IMR-90 (cell line): ENCODE results near the gene PARVB. TPM values are rescaled to one million over a fixed set of nuclear protein-coding genes. Genes with fewer than 3 reads are reported as not detected.

Experiments
- ATAC-seq: fragments of 200-7000 bp; cut with Tn5 transposase; 2 replicates; pipeline ENCODE4 v1.9.1; 2020; ENCODE audit warnings: low read depth, mild to moderate bottlenecking, moderate library complexity
- BruUV-seq: library from RNA; stranded (reverse); fragments of 400-500 nt; replicated peaks from 2 replicates; lab custom pipeline; 2021; lab: Mats Ljungman, UMichigan
- CTCF ChIA-PET: fragments of 300-600 bp; formaldehyde crosslinking; extraction: SDS; loops from one replicate; lab custom pipeline; 2021; ENCODE audit warnings: antibody characterized with exemption; lab: Yijun Ruan, JAX
- POLR2A ChIA-PET: fragments of 300-600 bp; sonication (Branson Sonifier 250); formaldehyde crosslinking; loops from one replicate; lab custom pipeline; 2022; ENCODE audit warnings: antibody characterized with exemption; ENCODE audit not compliant: unreplicated experiment; lab: Charles Lee
- DNase-seq: peaks from one replicate; pipeline ENCODE4 v3.0.0; 2013
- H2AFZ ChIP-seq: replicated peaks from 2 replicates; pipeline ENCODE3; 2013; ENCODE audit warnings: low read length, mild to moderate bottlenecking; ENCODE audit not compliant: poor library complexity
- H2AK5ac ChIP-seq: 2 replicates; pipeline ENCODE4 v1.6.1; 2013; ENCODE audit warnings: low read depth, low read length, inconsistent platforms
- H2AK9ac ChIP-seq: replicated peaks from 2 replicates; pipeline ENCODE3; 2013; ENCODE audit warnings: mild to moderate bottlenecking, low read depth, low read length, moderate library complexity; ENCODE audit not compliant: poor library complexity
- H2BK120ac ChIP-seq: 2 replicates; pipeline ENCODE4 v1.6.1; 2013; ENCODE audit warnings: low read depth, low read length, inconsistent platforms
- H2BK15ac ChIP-seq: 3 replicates; pipeline ENCODE4 v1.6.1; 2013; ENCODE audit warnings: low read depth, low read length, inconsistent platforms
- H2BK20ac ChIP-seq: 2 replicates; pipeline ENCODE4 v1.6.1; 2013; ENCODE audit warnings: low read depth, mild to moderate bottlenecking, inconsistent platforms, low read length, moderate library complexity
- H2BK5ac ChIP-seq: 2 replicates; pipeline ENCODE4 v1.6.1; 2013; ENCODE audit warnings: mild to moderate bottlenecking, low read depth, low read length, inconsistent platforms; ENCODE audit not compliant: poor library complexity, severe bottlenecking
- H3K14ac ChIP-seq: replicated peaks from 2 replicates; pipeline ENCODE4 v1.6.1; 2013; ENCODE audit warnings: low read depth, low read length, inconsistent platforms
- H3K18ac ChIP-seq: 2 replicates; pipeline ENCODE4 v1.6.1; 2013; ENCODE audit warnings: low read depth, low read length, control low read depth
- H3K23ac ChIP-seq: 2 replicates; pipeline ENCODE4 v1.6.1; 2013; ENCODE audit warnings: low read depth, low read length, inconsistent platforms
- H3K27ac ChIP-seq: 2 replicates; pipeline ENCODE4 v1.5.1; 2013; ENCODE audit warnings: mild to moderate bottlenecking, control low read depth, low read length; ENCODE audit not compliant: insufficient read depth
- H3K27me3 ChIP-seq: 2 replicates; pipeline ENCODE4 v1.6.1; 2013; ENCODE audit warnings: low read length; ENCODE audit not compliant: control insufficient read depth, insufficient read depth
- H3K36me3 ChIP-seq: 2 replicates; pipeline ENCODE4 v1.6.1; 2013; ENCODE audit warnings: low read length, mixed read lengths; ENCODE audit not compliant: control insufficient read depth, insufficient read depth
- H3K4ac ChIP-seq: 2 replicates; pipeline ENCODE4 v1.6.1; 2013; ENCODE audit warnings: low read depth, low read length, inconsistent platforms
- H3K4me1 ChIP-seq: 2 replicates; pipeline ENCODE4 v1.6.1; 2013; ENCODE audit warnings: low read length, mixed read lengths; ENCODE audit not compliant: control insufficient read depth, insufficient read depth
- H3K4me2 ChIP-seq: 2 replicates; pipeline ENCODE4 v1.6.1; 2013; ENCODE audit warnings: low read depth, mild to moderate bottlenecking, control low read depth, low read length, moderate library complexity
- H3K4me3 ChIP-seq: 2 replicates; pipeline ENCODE4 v1.5.1; 2013; ENCODE audit warnings: low read depth, mild to moderate bottlenecking, control low read depth, low read length, moderate library complexity; ENCODE audit not compliant: insufficient read depth
- H3K56ac ChIP-seq: 2 replicates; pipeline ENCODE4 v1.6.1; 2013; ENCODE audit warnings: low read length, inconsistent platforms; ENCODE audit not compliant: insufficient read depth; ENCODE audit errors: extremely low read depth
- H3K79me1 ChIP-seq, 2 experiments: 2 replicates each; pipeline ENCODE4 v1.6.1; 2013; ENCODE audit warnings: low read length in 2 of 2, inconsistent platforms in 1 of 2, low read depth in 1 of 2
- H3K9ac ChIP-seq: 2 replicates; pipeline ENCODE4 v1.6.1; 2013; ENCODE audit warnings: low read depth, low read length, control low read depth
- H3K9me1 ChIP-seq: 2 replicates; pipeline ENCODE4 v1.6.1; 2013; ENCODE audit warnings: low read length, inconsistent platforms; ENCODE audit not compliant: insufficient read depth
- H3K9me3 ChIP-seq: 2 replicates; pipeline ENCODE4 v1.6.1; 2013; ENCODE audit warnings: low read length; ENCODE audit not compliant: control insufficient read depth, insufficient read depth
- H4K20me1 ChIP-seq: 2 replicates; pipeline ENCODE4 v1.6.1; 2013; ENCODE audit warnings: low read length, inconsistent platforms; ENCODE audit not compliant: insufficient read depth
- H4K5ac ChIP-seq: 2 replicates; pipeline ENCODE4 v1.6.1; 2013; ENCODE audit warnings: mild to moderate bottlenecking, low read depth, low read length, control low read depth
- H4K8ac ChIP-seq, 2 experiments: 2 replicates each; pipeline ENCODE4 v1.6.1; 2013; ENCODE audit warnings: low read depth in 2 of 2, low read length in 2 of 2, control low read depth in 1 of 2, inconsistent platforms in 1 of 2
- H4K91ac ChIP-seq: 2 replicates; pipeline ENCODE4 v1.6.1; 2013; ENCODE audit warnings: low read depth, low read length, inconsistent platforms; ENCODE audit not compliant: insufficient read depth
- CHD1 ChIP-seq: IDR thresholded peaks from 2 replicates; pipeline ENCODE4 v1.6.1; 2012; ENCODE audit warnings: low read depth, low read length, improper control_type of control experiment
- ELK1 ChIP-seq: fragments of 150-350 bp; IDR thresholded peaks from 2 replicates; pipeline ENCODE4 v1.6.1; 2016; ENCODE audit warnings: low read depth, mild to moderate bottlenecking, low read length, moderate library complexity, borderline replicate concordance
- MAFK ChIP-seq: IDR thresholded peaks from 2 replicates; pipeline ENCODE4 v1.6.1; 2012; ENCODE audit warnings: low read depth, low read length, improper control_type of control experiment
- MXI1 ChIP-seq: IDR thresholded peaks from 2 replicates; pipeline ENCODE4 v1.6.1; 2012; ENCODE audit warnings: low read depth, mild to moderate bottlenecking, low read length, moderate library complexity, borderline replicate concordance
- NFE2L2 ChIP-seq: fragments of 150-350 bp; IDR thresholded peaks from 2 replicates; pipeline ENCODE4 v1.6.1; 2016; ENCODE audit warnings: low read depth, mild to moderate bottlenecking, low read length
- POLR2A ChIP-seq: IDR thresholded peaks from 2 replicates; pipeline ENCODE4 v1.6.1; 2012; ENCODE audit warnings: mild to moderate bottlenecking, low read depth, low read length
- RAD21 ChIP-seq: IDR thresholded peaks from 2 replicates; pipeline ENCODE4 v1.6.1; 2012; ENCODE audit warnings: low read length, improper control_type of control experiment
- RCOR1 ChIP-seq: IDR thresholded peaks from 2 replicates; pipeline ENCODE4 v1.6.1; 2012; ENCODE audit warnings: mild to moderate bottlenecking, low read length, improper control_type of control experiment; ENCODE audit not compliant: insufficient replicate concordance
- USF2 ChIP-seq: fragments of 150-350 bp; IDR thresholded peaks from 2 replicates; pipeline ENCODE4 v1.6.1; 2017; ENCODE audit warnings: mild to moderate bottlenecking, antibody characterized with exemption, low read length, low read depth
- WGBS, 2 experiments: methylation state at CpG; one replicate each; pipeline versions ENCODE4 v1.1.5 to v1.1.7; 2013; ENCODE audit warnings: missing lambda C conversion rate in 2 of 2; ENCODE audit not compliant: insufficient read length in 1 of 2; ENCODE audit errors: extremely low coverage in 2 of 2; 5-methylcytosine and 5-hydroxymethylcytosine counted together
- dilution Hi-C: fragments of 300-500 bp; cut with HindIII; formaldehyde crosslinking; loops from one replicate; pipeline ENCODE4 v1.14.3; 2018; ENCODE audit warnings: low sequenced_read_pairs; ENCODE audit not compliant: unreplicated experiment
- in situ Hi-C: fragments of 300-500 bp; cut with MboI; formaldehyde crosslinking; loops from 3 replicates; pipeline ENCODE4 v1.14.3; 2019; ENCODE audit warnings: low sequenced_read_pairs, inconsistent platforms, mixed read lengths
- intact Hi-C: fragments of 100-400 bp; cut with micrococcal nuclease; formaldehyde crosslinking; loops from 2 replicates; pipeline ENCODE4 v1.10.0; 2022
- polyA plus RNA-seq, 3 experiments: library from polyadenylated mRNA; depleted of rRNA; stranded (reverse); fragments of >200 nt; gene quantifications; 2 replicates each; pipeline ENCODE4 v1.2.3, GENCODE V29; 2012; ENCODE audit warnings: low replicate concordance in 1 of 3
- total RNA-seq: library from RNA; depleted of rRNA; stranded (reverse); fragments of >200 nt; gene quantifications from 2 replicates; pipeline ENCODE4 v1.2.3, GENCODE V29; 2012

The PARVB gene
- total and polyA plus RNA-seq, 2 of the 4 experiments (the other 2 are of a cell fraction): 44.3 to 53.9 TPM

DNA sequence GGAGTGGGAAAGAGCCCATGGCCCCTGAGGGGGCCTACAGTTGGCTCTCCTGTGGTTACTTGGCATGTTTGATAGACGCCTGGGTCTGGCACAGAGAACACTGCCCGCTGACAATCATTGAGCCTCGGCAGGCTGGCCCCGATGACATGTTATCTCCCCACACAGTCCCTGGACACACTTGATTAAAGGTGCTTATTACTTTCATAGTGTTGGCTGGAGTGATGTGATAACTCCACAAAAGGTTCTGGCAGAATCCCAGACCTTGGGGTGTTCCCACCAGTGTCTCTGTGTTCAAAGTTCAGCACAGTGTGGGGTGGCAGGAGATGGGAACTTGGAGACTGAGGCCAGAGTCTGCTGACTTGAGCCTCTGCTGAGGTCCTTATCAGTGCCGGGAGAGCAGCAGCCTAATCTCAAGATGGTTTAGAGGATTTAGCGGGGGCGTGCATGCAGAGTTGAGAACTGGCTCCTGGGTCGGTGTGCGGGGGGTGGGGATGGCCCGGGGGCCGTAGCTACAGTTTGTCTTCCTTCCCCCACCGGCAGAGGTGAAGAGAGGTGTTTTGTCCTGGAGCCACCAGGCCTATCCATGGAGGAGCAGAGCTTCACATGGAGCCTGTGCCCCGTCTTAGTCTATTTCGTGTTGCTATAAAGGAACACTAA, 22.5 kb downstream of the PARVB start:
- H3K36me3 ChIP-seq: peaks cover 2% of the 10 kb centered on the region; the same call in 1 of the 2 replicates
- intact Hi-C loops (no loop called here), dilution Hi-C loops (no loop called here), in situ Hi-C loops (no loop called here)
- H4K5ac ChIP-seq: no peak overlapping the region
- peaks cover 10 to 39% of the 10 kb centered on the region in 2 experiments for H3K79me1 ChIP-seq
- no peak overlapping the region for H4K8ac ChIP-seq
- no peak overlapping the region for H2BK5ac ChIP-seq
- no peak overlapping the region for H3K4me3 ChIP-seq
- peaks cover 7% of the 10 kb centered on the region for H3K9me1 ChIP-seq
- WGBS, 2 experiments: 40% methylated on average over 2 of the region's 14 CpGs; no CpG with 5 or more reads in 1 of the 2 experiments
- H3K56ac ChIP-seq: no peak overlapping the region
- H3K4me1 ChIP-seq: peaks cover 2% of the 10 kb centered on the region; the same call in 1 of the 2 replicates
- H3K27ac ChIP-seq: no peak overlapping the region
- no peak for ATAC-seq
- no peak overlapping the region for H2BK120ac ChIP-seq
- ChIA-PET POLR2A (no interaction called here), CTCF (interaction anchor here (1.1 kb wide), 1 partner anchor 34 kb away, joined by 3 read pairs; no protein-coding TSS in a partner anchor)
- no peaks in the 10 kb centered on the region for H3K9me3 ChIP-seq
- no peak overlapping the region for H3K23ac ChIP-seq
- no peak overlapping the region for H3K4me2 ChIP-seq
- no peak overlapping the region for H2BK20ac ChIP-seq
- no peak overlapping the region for H2AFZ ChIP-seq
- no peak overlapping the region for H2AK9ac ChIP-seq
- H4K20me1 ChIP-seq: peaks cover 8% of the 10 kb centered on the region
- no peak overlapping the region for H3K18ac ChIP-seq
- no peak overlapping the region for H4K91ac ChIP-seq
- no TSS peak for BruUV-seq
- no peak overlapping the region for H3K14ac ChIP-seq
- no peaks in the 10 kb centered on the region for H3K27me3 ChIP-seq
- no peak for DNase-seq
- H3K9ac ChIP-seq: no peak overlapping the region
- H2AK5ac ChIP-seq: no peak overlapping the region
- TF ChIP-seq MXI1 (no peak), ELK1 (no peak), POLR2A (no peak), MAFK (no peak), USF2 (no peak), RCOR1 (no peak), RAD21 (no peak), CHD1 (no peak), NFE2L2 (no peak)
- no peak overlapping the region for H3K4ac ChIP-seq
- no peak overlapping the region for H2BK15ac ChIP-seq
